GM12865 (cell line): ENCODE measurements around the gene PTCD3.

Experiments used
- DNase-seq: peaks from one replicate; pipeline ENCODE4 v3.0.0; 2010; ENCODE audit warnings: low read depth
- H3K4me3 ChIP-seq: 2 replicates; pipeline ENCODE4 v1.5.1; 2011; ENCODE audit warnings: mild to moderate bottlenecking, low read depth, low read length, control low read depth
- TF ChIP-seq, protein P1 (sequence below): IDR thresholded peaks from 2 replicates; pipeline ENCODE4 v1.5.1; 2011; ENCODE audit warnings: low read length, control low read depth, low read depth, inconsistent platforms; ENCODE audit not compliant: insufficient read depth; ENCODE audit errors: missing control alignments

The PTCD3 gene

DNA sequence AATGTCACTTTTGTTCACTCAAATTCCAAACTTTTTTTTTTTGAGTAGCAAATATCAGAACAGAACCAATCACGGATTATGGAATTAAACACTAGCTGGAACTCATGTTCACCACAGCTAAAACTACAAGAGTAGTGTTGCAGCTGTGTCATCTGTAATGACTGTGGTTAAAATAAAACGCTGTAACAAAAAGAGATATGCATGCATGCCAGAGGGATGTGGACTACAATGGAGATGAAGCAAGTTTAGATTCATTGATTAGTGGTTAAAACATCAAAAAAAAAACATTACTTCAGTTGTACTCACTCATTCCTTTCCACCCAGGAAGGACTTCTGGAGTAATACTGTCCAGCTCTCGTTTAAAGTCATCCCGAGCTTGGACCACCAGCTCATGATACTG, 52.3 kb downstream of the PTCD3 start:
- TF ChIP-seq, protein P1, sequence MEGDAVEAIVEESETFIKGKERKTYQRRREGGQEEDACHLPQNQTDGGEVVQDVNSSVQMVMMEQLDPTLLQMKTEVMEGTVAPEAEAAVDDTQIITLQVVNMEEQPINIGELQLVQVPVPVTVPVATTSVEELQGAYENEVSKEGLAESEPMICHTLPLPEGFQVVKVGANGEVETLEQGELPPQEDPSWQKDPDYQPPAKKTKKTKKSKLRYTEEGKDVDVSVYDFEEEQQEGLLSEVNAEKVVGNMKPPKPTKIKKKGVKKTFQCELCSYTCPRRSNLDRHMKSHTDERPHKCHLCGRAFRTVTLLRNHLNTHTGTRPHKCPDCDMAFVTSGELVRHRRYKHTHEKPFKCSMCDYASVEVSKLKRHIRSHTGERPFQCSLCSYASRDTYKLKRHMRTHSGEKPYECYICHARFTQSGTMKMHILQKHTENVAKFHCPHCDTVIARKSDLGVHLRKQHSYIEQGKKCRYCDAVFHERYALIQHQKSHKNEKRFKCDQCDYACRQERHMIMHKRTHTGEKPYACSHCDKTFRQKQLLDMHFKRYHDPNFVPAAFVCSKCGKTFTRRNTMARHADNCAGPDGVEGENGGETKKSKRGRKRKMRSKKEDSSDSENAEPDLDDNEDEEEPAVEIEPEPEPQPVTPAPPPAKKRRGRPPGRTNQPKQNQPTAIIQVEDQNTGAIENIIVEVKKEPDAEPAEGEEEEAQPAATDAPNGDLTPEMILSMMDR = no peak
- H3K4me3 ChIP-seq = no peak overlapping the region
- no peak for DNase-seq

DNA sequence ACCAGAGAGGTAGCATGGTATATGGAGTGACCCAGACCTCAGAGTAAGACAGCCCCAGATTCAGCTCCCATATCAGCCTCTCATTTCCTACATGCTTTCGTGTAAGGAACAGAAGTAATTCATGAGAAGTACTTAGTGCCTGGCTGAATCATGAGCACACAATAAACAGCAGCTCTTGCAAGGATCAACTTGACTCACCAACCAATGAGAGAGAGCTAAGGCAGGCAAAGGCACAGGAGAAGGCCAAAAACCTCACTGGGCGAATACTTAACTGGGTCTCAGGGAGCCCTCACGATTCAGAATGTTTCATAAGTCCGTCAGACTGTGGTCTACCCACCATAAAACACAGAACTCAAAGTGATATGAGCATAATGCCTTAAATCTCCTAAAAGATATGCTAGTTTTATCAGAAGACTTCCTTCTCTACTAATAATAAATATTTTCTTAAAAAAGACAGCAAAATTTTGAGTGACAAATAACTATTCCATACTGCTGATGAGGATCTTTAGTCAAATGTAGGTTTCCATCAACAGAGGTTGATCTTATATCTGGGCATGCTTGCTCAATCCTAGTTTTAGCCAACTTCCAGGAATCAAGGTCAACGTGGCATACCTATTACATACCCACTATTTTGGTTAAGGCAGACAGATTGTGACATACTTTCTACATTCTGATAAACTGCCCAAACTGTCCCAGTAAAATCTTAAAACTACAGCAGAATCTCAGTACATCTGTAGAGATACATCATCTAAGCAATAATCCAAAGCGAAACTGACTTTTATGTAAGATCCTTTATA, 54.3 kb downstream of the PTCD3 start:
- DNase-seq = no peak
- TF ChIP-seq, protein P1 = no peak
- H3K4me3 ChIP-seq = no peak overlapping the region

DNA sequence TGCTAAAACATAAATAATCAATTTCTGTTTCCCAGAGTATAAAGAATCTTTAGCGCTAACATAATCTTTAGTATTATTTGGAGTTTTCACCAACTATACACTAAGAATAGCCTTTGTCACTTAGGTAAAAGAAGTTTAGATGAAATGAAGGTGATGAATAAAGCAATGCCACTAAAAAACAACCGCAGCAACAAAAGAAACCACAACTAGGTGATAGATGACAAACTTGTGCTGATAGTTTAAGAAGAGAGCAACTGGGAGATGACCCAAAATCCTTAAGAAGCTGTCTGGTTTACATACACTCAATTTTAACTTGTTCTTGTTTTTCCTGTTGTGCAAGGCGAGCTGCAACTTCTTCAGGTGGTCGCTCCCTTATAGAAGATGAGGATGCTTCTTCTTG, 64.4 kb downstream of the PTCD3 start:
- DNase-seq = no peak
- no peak overlapping the region for H3K4me3 ChIP-seq
- TF ChIP-seq, protein P1 = no peak

DNA sequence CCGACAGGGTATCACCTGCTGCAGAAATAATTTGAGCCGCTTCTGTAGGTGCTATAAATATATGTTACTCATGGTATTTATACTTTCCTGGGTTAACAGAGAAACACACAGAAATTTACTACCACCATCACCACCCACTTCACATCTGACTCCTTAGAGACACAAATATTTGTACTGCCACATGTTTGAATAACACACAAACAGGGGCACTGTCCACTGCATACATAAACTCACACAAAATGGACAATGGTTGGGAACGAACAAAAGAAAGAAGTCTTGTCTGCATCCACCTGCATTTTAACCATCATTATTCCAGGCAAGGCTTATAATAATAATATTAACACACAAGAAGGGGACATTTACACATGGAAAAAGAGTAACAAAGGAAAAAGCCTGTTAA, 65.3 kb downstream of the PTCD3 start:
- TF ChIP-seq, protein P1 = no peak
- no peak overlapping the region for H3K4me3 ChIP-seq
- DNase-seq = no peak

DNA sequence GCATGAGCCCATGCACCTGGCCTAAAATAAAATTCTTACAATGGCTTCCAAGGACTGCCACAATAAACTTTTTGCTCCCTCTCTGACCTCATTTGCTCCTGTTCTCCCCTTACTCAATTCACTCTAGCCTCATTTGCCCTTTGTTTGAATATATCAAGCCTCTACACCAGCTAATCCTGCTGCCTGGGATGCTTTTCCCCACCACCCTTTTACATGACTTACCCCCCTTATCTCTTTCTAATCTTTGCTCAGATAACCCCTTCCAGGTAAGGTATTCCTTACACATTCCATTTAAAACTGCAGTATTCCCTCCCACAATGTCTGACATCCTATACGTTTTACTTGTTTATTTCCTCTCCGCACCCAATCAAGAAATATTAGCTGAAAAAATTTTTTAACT, 66.6 kb downstream of the PTCD3 start:
- TF ChIP-seq, protein P1 = no peak
- no peak for DNase-seq
- no peak overlapping the region for H3K4me3 ChIP-seq

DNA sequence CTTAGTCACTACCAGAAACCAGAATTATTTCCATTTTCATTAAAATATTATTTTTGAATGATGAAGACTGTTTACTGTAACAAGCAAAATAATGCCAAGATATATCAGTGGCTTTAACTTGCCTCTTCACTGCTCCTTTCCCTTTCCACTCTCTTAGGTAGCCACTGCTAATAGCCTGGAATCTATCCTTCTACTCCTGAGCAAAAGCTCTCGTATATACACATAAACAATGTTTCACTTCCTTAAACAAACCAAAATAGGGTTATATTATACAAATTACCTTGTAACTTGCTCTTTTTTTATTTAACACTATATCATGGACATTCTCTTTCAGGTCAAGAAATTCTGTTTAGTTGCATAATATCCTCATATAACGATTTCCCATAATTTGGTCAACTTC, 68.4 kb downstream of the PTCD3 start:
- no peak overlapping the region for H3K4me3 ChIP-seq
- DNase-seq = no peak
- TF ChIP-seq, protein P1 = no peak

DNA sequence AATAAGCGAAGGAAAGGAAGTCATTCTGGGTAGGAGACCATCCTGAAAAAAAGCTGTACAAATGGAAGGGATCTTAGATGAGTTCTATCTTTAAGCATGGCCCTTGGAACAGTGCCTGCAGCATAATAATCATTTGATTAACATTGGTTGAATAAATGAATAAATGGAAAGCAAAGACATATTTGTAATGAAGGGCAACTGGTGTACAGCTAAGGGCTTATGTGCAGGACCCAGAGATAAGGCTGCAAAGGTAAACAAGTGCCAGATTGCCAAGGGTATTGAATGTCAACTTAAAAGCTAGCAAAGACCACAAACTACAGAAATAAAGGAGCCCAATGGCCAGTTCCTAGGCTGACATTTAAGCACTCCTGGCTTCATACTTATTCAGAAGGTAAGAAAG, 69.8 kb downstream of the PTCD3 start:
- TF ChIP-seq, protein P1 = no peak
- DNase-seq = no peak
- H3K4me3 ChIP-seq = no peak overlapping the region
